DND-41 (cell line): ENCODE data around the gene EFHD2.

Experiments
- ATAC-seq: fragments of 200-7000 bp; cut with Tn5 transposase; 3 replicates; pipeline ENCODE4 v1.9.1; 2021; ENCODE audit warnings: low read depth; ENCODE audit not compliant: insufficient read depth
- DNase-seq: peaks from one replicate; pipeline ENCODE4 v3.0.0-alpha.2; 2020
- H2AFZ ChIP-seq: 2 replicates; pipeline ENCODE4 v1.6.0; 2012; ENCODE audit warnings: low read depth, low read length
- H3K27ac ChIP-seq: 2 replicates; pipeline ENCODE4 v1.5.1; 2012; ENCODE audit warnings: low read length, inconsistent platforms
- H3K27me3 ChIP-seq: fragments of 200-600 bp; sonication (generic); 2 replicates; pipeline ENCODE4 v1.6.0; 2012; ENCODE audit warnings: low read length, mild to moderate bottlenecking, inconsistent platforms; ENCODE audit not compliant: insufficient read depth, poor library complexity
- H3K36me3 ChIP-seq: 2 replicates; pipeline ENCODE4 v1.5.1; 2012; ENCODE audit warnings: low read length, inconsistent platforms; ENCODE audit not compliant: insufficient read depth
- H3K4me1 ChIP-seq: 2 replicates; pipeline ENCODE4 v1.5.1; 2012; ENCODE audit warnings: mild to moderate bottlenecking, low read length; ENCODE audit not compliant: insufficient read depth
- H3K4me2 ChIP-seq: 2 replicates; pipeline ENCODE4 v1.6.0; 2012; ENCODE audit warnings: mild to moderate bottlenecking, moderate library complexity, low read length, inconsistent platforms; ENCODE audit not compliant: insufficient read depth
- H3K4me3 ChIP-seq, 2 experiments: fragments of 200-600 bp in 1 of 2; shearing (Covaris generic) in 1 of 2; 2 replicates each; pipeline ENCODE4 v1.5.1; 2012 to 2016; ENCODE audit warnings: inconsistent platforms in 2 of 2, low read length in 2 of 2, mild to moderate bottlenecking in 2 of 2, low read depth in 1 of 2, moderate library complexity in 1 of 2
- H3K79me2 ChIP-seq: 2 replicates; pipeline ENCODE4 v1.6.0; 2012; ENCODE audit warnings: low read length, inconsistent platforms; ENCODE audit not compliant: insufficient read depth
- H3K9ac ChIP-seq: 2 replicates; pipeline ENCODE4 v1.6.0; 2012; ENCODE audit warnings: low read depth, mild to moderate bottlenecking, inconsistent platforms, low read length, moderate library complexity
- H3K9me3 ChIP-seq: 2 replicates; pipeline ENCODE4 v1.5.1; 2012; ENCODE audit warnings: low read length, moderate library complexity, mild to moderate bottlenecking, inconsistent platforms; ENCODE audit not compliant: insufficient read depth, severe bottlenecking
- H4K20me1 ChIP-seq: 2 replicates; pipeline ENCODE4 v1.6.0; 2012; ENCODE audit warnings: low read length; ENCODE audit not compliant: insufficient read depth
- EZH2 ChIP-seq: IDR thresholded peaks from 3 replicates; pipeline ENCODE4 v1.6.1; 2012; ENCODE audit warnings: borderline replicate concordance, low read depth, mild to moderate bottlenecking, moderate library complexity, low read length, inconsistent platforms; ENCODE audit not compliant: severe bottlenecking
- TF ChIP-seq, protein P1 (sequence below): IDR thresholded peaks from 2 replicates; pipeline ENCODE4 v1.5.1; 2012; ENCODE audit warnings: borderline replicate concordance, low read length, moderate library complexity, mild to moderate bottlenecking; ENCODE audit not compliant: poor library complexity, severe bottlenecking; ENCODE audit errors: extremely low read depth

EFHD2 gene

DNA sequence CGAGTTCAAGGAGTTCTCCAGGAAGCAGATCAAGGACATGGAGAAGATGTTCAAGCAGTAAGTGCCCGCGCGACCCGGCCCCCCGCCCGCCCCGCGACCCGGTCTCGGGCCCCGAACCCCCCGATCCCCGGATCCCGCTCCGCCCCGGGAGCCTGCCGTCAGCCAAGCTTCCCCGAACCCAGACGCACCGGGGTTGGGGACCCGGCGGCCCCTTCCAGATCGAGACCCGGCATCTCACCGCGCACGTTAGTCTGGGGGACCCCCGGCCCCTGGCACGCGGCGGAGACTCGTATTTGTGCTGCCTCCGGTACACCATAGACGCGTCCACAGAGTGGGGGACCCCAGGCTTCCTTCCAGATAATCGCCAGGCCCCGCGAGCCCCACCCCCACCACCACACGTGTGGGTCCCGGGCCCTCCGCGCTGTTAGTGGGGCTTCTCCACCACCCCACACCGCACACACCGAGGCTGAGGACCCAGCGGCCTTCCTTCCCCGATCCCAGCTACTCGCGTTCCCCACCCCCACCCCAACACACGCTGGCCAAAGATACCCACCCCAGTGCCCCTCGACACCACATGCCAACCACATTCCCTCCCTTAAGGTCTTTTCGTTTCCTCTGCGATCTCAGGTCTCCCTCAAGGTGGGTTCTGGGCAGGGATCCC is 665 bp downstream of the EFHD2 start:
- ATAC-seq (peak; percentile 20), DNase-seq (peak; percentile 28)
- Histone ChIP-seq H3K79me2 (peaks cover 16% of the 10 kb centered on the region), H4K20me1 (peaks cover 54% of the 10 kb centered on the region), H3K27ac (peak overlapping the region; percentile 61), H3K9ac (peak overlapping the region; percentile 86), H2AFZ (peak overlapping the region; percentile 86), H3K9me3 (no peaks in the 10 kb centered on the region), H3K4me3 (peak overlapping the region; percentile 61 to 80), H3K27me3 (peaks cover 20% of the 10 kb centered on the region), H3K4me1 (peaks cover 25% of the 10 kb centered on the region), H3K4me2 (peak overlapping the region; percentile 85), H3K36me3 (peaks cover 9% of the 10 kb centered on the region; the same call in 1 of the 2 replicates)
- TF ChIP-seq, protein P1, sequence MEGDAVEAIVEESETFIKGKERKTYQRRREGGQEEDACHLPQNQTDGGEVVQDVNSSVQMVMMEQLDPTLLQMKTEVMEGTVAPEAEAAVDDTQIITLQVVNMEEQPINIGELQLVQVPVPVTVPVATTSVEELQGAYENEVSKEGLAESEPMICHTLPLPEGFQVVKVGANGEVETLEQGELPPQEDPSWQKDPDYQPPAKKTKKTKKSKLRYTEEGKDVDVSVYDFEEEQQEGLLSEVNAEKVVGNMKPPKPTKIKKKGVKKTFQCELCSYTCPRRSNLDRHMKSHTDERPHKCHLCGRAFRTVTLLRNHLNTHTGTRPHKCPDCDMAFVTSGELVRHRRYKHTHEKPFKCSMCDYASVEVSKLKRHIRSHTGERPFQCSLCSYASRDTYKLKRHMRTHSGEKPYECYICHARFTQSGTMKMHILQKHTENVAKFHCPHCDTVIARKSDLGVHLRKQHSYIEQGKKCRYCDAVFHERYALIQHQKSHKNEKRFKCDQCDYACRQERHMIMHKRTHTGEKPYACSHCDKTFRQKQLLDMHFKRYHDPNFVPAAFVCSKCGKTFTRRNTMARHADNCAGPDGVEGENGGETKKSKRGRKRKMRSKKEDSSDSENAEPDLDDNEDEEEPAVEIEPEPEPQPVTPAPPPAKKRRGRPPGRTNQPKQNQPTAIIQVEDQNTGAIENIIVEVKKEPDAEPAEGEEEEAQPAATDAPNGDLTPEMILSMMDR = no peak
- TF ChIP-seq EZH2 = no peak

DNA sequence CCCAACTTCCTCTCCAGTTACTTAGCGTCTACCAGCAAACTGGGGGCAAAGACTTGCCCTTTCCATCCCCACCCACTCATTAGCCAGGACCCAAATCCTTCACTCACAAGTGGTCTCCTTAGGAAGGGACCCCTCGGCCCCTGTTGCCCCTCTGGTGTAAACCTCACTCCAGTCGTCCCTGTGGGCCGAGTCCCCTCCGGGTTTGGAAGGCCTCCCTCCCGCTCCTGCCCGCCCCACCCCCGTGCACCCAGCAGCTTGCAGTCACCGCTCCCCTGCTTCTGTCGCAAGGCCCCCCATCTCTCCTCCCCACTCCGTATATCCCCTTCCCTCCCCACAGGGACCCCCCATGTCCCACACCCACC is 1.2 kb downstream of the EFHD2 start:
- DNase-seq (no peak), ATAC-seq (no peak)
- peak overlapping the region; percentile 61 to 80 for H3K4me3 ChIP-seq
- no peak overlapping the region for H2AFZ ChIP-seq
- TF ChIP-seq, protein P1 = no peak
- no peak for TF ChIP-seq EZH2
- H3K79me2 ChIP-seq = peaks cover 16% of the 10 kb centered on the region
- peak overlapping the region; percentile 85 for H3K4me2 ChIP-seq
- H3K9ac ChIP-seq = peak overlapping the region; percentile 86
- H3K4me1 ChIP-seq = peaks cover 30% of the 10 kb centered on the region
- H4K20me1 ChIP-seq = peaks cover 59% of the 10 kb centered on the region
- peaks cover 9% of the 10 kb centered on the region; the same call in 1 of the 2 replicates for H3K36me3 ChIP-seq
- peak overlapping the region; percentile 30; the same call in 1 of the 2 replicates for H3K27ac ChIP-seq
- H3K27me3 ChIP-seq = peaks cover 20% of the 10 kb centered on the region
- H3K9me3 ChIP-seq = no peaks in the 10 kb centered on the region

DNA sequence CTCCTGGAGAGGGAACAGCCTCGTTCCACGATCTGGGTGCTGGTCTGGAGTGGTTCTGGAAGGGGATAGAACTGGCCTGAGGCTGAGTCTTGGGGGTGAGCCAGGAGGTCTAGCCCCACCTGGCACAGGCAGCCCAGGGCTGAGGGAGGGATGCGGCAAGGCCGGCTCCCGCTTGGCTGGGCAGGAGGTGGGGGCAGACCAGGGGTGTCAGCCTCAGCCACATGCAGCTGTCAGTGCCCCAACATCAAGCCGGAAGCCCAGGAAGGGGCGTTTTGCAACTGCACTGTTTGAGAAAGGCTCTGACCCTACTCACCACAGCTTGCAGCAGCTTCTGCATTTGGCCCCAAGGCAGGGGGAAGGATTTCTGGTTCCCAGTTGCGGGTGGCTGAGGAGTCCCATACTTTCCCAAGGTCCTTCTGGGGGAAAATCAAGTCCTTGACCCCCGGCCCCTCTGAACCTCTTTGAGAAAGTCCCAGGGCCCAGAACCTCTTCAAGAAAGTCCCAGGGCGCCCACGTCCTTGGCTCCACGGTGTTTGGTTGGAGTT is 2.0 kb downstream of the EFHD2 start:
- no peak overlapping the region for H2AFZ ChIP-seq
- no peak overlapping the region for H3K27ac ChIP-seq
- H3K4me3 ChIP-seq = peak overlapping the region in 1 of 2 experiments; percentile 80; a peak in 2 of 4 replicates
- no peaks in the 10 kb centered on the region for H3K9me3 ChIP-seq
- H3K4me2 ChIP-seq = peak overlapping the region; percentile 85
- DNase-seq = peak; percentile 24
- H3K9ac ChIP-seq = peak overlapping the region; percentile 86; the same call in 1 of the 2 replicates
- no peak for ATAC-seq
- peaks cover 38% of the 10 kb centered on the region for H3K4me1 ChIP-seq
- H4K20me1 ChIP-seq = peaks cover 67% of the 10 kb centered on the region
- H3K36me3 ChIP-seq = peaks cover 9% of the 10 kb centered on the region; the same call in 1 of the 2 replicates
- peaks cover 16% of the 10 kb centered on the region for H3K79me2 ChIP-seq
- H3K27me3 ChIP-seq = peaks cover 19% of the 10 kb centered on the region
- no peak for TF ChIP-seq EZH2
- TF ChIP-seq, protein P1 = no peak
